Brain microvascular endothelial cell (primary cell): ENCODE results near the gene RAMP3.

Experiments used
- DNase-seq: peaks from one replicate; pipeline ENCODE4 v3.0.0-alpha.2; 2020
- H3K27ac ChIP-seq: fragments of 250-450 bp; sonication (Bioruptor Pico); 2 replicates; pipeline ENCODE4 v1.5.1; 2020; ENCODE audit warnings: mild to moderate bottlenecking, moderate library complexity
- H3K27me3 ChIP-seq: fragments of 250-450 bp; sonication (Bioruptor Pico); replicated peaks from 2 replicates; pipeline ENCODE4 v1.5.1; 2020; ENCODE audit warnings: mild to moderate bottlenecking
- H3K36me3 ChIP-seq: fragments of 250-450 bp; sonication (Bioruptor Pico); replicated peaks from 2 replicates; pipeline ENCODE4 v1.5.1; 2020; ENCODE audit warnings: mild to moderate bottlenecking
- H3K4me3 ChIP-seq: 2 replicates; pipeline ENCODE4 v1.5.1; 2011; ENCODE audit warnings: low read depth, mild to moderate bottlenecking, control low read depth, low read length, moderate library complexity
- in situ Hi-C: cut with HindIII; loops from 2 replicates; pipeline ENCODE4 v1.10.0; 2017; ENCODE audit warnings: low sequenced_read_pairs, low pct_ligation_motif_present
- TF ChIP-seq, protein P1 (sequence below): IDR thresholded peaks from 2 replicates; pipeline ENCODE4 v1.5.1; 2011; ENCODE audit warnings: low read depth, mild to moderate bottlenecking, moderate library complexity, low read length, control low read depth, inconsistent platforms; ENCODE audit errors: missing control alignments

Gene RAMP3

DNA sequence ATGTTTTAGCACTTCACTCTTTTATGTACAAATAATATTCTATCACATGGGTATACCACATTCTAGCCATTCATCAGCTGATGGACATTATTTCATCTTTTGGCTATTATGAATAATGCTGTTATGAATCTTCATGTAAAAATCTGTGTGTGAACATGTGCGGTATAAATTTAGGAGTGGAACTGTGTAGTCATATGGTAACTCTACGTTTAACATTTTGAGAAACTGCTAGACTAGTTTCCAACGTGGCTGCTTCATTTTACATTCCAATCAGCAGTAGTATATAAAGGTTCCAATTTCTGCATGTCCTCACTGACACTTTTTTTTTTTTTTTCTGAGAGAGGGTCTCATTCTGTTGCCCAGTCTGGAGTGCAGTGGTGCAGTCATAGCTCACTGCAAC lies 8.3 kb downstream of the RAMP3 start:
- H3K4me3 ChIP-seq, result no peak overlapping the region
- in situ Hi-C loops, result no loop called here

DNA sequence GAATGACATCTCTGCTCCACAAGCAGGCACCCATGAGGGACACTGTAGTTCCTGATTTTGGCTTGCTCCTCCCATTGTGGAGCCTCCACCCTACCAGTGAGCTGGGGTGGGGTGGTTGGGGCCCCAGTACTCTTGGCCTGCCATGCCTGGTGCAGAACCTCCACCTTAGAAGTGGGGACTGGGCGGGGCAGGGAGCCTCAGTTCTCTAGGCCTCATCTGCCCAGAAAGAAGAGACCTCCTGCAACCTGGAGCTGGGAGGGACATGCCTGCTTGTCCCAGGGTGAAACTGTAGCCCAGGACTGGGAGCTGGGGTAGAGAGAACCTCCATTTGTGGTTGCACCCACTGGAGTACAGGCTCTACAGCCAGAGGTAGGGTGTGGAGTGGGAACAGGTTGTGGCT lies 14.4 kb downstream of the RAMP3 start:
- Histone ChIP-seq H3K27me3 (no peaks in the 10 kb centered on the region), H3K36me3 (no peaks in the 10 kb centered on the region), H3K27ac (no peak overlapping the region), H3K4me3 (no peak overlapping the region)
- in situ Hi-C loops, result no loop called here
- DNase-seq, result no peak
- TF ChIP-seq, protein P1, sequence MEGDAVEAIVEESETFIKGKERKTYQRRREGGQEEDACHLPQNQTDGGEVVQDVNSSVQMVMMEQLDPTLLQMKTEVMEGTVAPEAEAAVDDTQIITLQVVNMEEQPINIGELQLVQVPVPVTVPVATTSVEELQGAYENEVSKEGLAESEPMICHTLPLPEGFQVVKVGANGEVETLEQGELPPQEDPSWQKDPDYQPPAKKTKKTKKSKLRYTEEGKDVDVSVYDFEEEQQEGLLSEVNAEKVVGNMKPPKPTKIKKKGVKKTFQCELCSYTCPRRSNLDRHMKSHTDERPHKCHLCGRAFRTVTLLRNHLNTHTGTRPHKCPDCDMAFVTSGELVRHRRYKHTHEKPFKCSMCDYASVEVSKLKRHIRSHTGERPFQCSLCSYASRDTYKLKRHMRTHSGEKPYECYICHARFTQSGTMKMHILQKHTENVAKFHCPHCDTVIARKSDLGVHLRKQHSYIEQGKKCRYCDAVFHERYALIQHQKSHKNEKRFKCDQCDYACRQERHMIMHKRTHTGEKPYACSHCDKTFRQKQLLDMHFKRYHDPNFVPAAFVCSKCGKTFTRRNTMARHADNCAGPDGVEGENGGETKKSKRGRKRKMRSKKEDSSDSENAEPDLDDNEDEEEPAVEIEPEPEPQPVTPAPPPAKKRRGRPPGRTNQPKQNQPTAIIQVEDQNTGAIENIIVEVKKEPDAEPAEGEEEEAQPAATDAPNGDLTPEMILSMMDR, result no peak

More for the DNA sequence above, 8.3 kb downstream of the RAMP3 start:
- DNase-seq, result no peak
- TF ChIP-seq, protein P1, result no peak
- Histone ChIP-seq H3K27me3 (no peaks in the 10 kb centered on the region), H3K27ac (no peak overlapping the region), H3K36me3 (no peaks in the 10 kb centered on the region)

GRCh38 chr7:45173596-45174327 lies 16.2 kb downstream of the RAMP3 start:
- H3K4me3 ChIP-seq, result no peak overlapping the region
- TF ChIP-seq, protein P1, result no peak
- no peaks in the 10 kb centered on the region for H3K36me3 ChIP-seq
- in situ Hi-C loops, result no loop called here
- no peaks in the 10 kb centered on the region for H3K27me3 ChIP-seq
- no peak overlapping the region for H3K27ac ChIP-seq
- no peak for DNase-seq

DNA sequence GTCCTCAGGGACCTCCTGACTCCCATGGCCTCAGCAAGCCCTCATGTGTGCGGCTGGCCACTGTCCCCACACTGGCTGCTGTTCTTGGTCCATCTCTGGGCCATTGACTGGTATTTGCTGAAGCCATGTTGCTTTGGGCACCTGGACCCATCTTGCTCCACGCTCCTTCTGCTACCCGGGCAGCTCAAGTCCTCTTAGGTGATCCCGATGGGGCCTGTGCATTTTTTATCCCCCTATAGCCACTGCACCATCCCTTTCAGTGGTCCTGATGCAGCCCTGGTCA lies 16.7 kb downstream of the RAMP3 start:
- H3K27me3 ChIP-seq, result no peaks in the 10 kb centered on the region
- no peak overlapping the region for H3K4me3 ChIP-seq
- no peak overlapping the region for H3K27ac ChIP-seq
- TF ChIP-seq, protein P1, result no peak
- H3K36me3 ChIP-seq, result no peaks in the 10 kb centered on the region
- in situ Hi-C loops, result no loop called here
- no peak for DNase-seq

DNA sequence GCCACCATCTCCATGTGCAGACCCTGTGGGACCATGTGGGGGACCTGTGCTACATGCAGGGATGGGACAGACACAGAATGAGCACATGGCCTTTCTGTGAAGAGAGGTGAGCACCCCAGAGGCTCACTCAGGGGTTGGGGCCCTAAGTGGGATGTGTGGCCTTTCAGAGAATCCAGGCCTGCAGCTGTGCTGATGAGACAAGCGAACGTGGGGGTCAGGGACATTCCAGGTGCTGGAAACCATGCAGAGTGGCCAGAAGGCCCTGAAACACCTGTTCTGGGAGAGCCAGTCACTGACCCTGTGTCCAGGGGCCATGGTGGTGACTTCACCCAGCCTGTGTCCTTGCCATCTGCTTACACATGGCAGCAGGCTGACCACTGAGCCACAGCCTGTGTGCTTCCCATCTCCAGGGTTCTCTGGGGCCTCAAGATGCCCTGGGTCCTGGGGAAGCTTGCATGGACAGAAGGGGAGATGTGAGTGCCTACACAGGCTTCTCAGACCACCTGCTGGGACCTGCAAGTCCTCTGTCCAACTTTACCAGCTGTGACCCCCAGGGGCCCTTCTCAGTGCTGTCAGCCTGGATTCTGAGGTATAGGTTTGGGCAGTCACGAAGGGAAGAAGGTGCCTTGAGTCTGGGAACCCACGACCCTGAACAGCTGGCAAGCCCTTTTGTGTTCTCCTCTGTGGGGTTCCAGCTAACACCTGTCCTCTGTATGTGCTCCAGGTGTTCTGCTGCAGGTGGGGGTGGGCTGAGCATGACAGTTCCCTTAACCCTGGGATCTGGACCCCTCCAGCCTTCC lies 17.6 kb downstream of the RAMP3 start:
- no peak for DNase-seq
- no peak overlapping the region for H3K4me3 ChIP-seq
- H3K36me3 ChIP-seq, result no peaks in the 10 kb centered on the region
- no peak overlapping the region for H3K27ac ChIP-seq
- in situ Hi-C loops, result no loop called here
- TF ChIP-seq, protein P1, result no peak
- no peaks in the 10 kb centered on the region for H3K27me3 ChIP-seq

GRCh38 chr7:45176091-45176490 lies 18.5 kb downstream of the RAMP3 start:
- no peak overlapping the region for H3K27ac ChIP-seq
- H3K36me3 ChIP-seq, result no peaks in the 10 kb centered on the region
- TF ChIP-seq, protein P1, result no peak
- no peak for DNase-seq
- H3K4me3 ChIP-seq, result no peak overlapping the region
- no peaks in the 10 kb centered on the region for H3K27me3 ChIP-seq
- in situ Hi-C loops, result no loop called here
